Tibial nerve (tissue), 4 donors: ENCODE results near the gene PVALEF.

Experiments
- EP300 ChIP-seq, 2 donors: sonication (generic); formaldehyde crosslinking; IDR thresholded peaks; one replicate each; pipeline ENCODE4 v1.6.1; 2017; ENCODE audit warnings: antibody characterized with exemption in 2 of 2, mild to moderate bottlenecking in 1 of 2
- POLR2A ChIP-seq, 2 donors: fragments of 450-650 bp; IDR thresholded peaks; one replicate each; pipeline ENCODE4 v1.6.1; 2017; ENCODE audit warnings: antibody characterized with exemption in 2 of 2, mild to moderate bottlenecking in 2 of 2, moderate library complexity in 2 of 2
- TF ChIP-seq, protein P1 (sequence below), 5 experiments: fragments of 200-600 bp in 3 of 5; fragments of 450-650 bp in 2 of 5; sonication (generic) in 3 of 5; IDR thresholded peaks; one replicate each; pipeline ENCODE4 v1.5.1; 2016 to 2019; ENCODE audit warnings: antibody characterized with exemption in 5 of 5, mild to moderate bottlenecking in 3 of 5, moderate library complexity in 2 of 5

- TF ChIP-seq, protein P1, sequence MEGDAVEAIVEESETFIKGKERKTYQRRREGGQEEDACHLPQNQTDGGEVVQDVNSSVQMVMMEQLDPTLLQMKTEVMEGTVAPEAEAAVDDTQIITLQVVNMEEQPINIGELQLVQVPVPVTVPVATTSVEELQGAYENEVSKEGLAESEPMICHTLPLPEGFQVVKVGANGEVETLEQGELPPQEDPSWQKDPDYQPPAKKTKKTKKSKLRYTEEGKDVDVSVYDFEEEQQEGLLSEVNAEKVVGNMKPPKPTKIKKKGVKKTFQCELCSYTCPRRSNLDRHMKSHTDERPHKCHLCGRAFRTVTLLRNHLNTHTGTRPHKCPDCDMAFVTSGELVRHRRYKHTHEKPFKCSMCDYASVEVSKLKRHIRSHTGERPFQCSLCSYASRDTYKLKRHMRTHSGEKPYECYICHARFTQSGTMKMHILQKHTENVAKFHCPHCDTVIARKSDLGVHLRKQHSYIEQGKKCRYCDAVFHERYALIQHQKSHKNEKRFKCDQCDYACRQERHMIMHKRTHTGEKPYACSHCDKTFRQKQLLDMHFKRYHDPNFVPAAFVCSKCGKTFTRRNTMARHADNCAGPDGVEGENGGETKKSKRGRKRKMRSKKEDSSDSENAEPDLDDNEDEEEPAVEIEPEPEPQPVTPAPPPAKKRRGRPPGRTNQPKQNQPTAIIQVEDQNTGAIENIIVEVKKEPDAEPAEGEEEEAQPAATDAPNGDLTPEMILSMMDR (IDR thresholded peaks at IDR 0.05), result peak in 1 of 5 experiments; percentile 31
- TF ChIP-seq POLR2A (IDR thresholded peaks at IDR 0.05), result peak in 1 of 2 donors; percentile 25
- peak in 1 of 2 donors; percentile 20 for TF ChIP-seq EP300 (IDR thresholded peaks at IDR 0.05)
Observed at GRCh38 chr17:81222906-81223761, 57.8 kb downstream of the PVALEF start, which contains the start of gene CEP131.
